Glutamatergic neuron (in vitro differentiated cells): ENCODE measurements around the gene SPOCK1. TPM values are rescaled to one million over a fixed set of nuclear protein-coding genes. Genes with fewer than 3 reads are reported as not detected.

Source experiments
- DNase-seq: peaks from one replicate; pipeline ENCODE4 v3.0.0; 2022
- H3K27ac Mint-ChIP-seq: one replicate; pipeline ENCODE4 v1.8.0; 2020; ENCODE audit warnings: mild to moderate bottlenecking, mixed read lengths, inconsistent platforms; ENCODE audit not compliant: unreplicated experiment
- H3K27me3 Mint-ChIP-seq: one replicate; pipeline ENCODE4 v1.8.0; 2020; ENCODE audit warnings: mild to moderate bottlenecking, moderate library complexity, mixed read lengths, inconsistent platforms; ENCODE audit not compliant: unreplicated experiment
- H3K36me3 Mint-ChIP-seq: one replicate; pipeline ENCODE4 v1.8.0; 2020; ENCODE audit warnings: mild to moderate bottlenecking, mixed read lengths, inconsistent platforms; ENCODE audit not compliant: unreplicated experiment
- H3K4me1 Mint-ChIP-seq: one replicate; pipeline ENCODE4 v1.8.0; 2020; ENCODE audit warnings: mild to moderate bottlenecking, low read depth, mixed read lengths, inconsistent platforms; ENCODE audit not compliant: unreplicated experiment
- H3K4me3 Mint-ChIP-seq: one replicate; pipeline ENCODE4 v1.8.0; 2020; ENCODE audit warnings: mild to moderate bottlenecking, mixed read lengths, inconsistent platforms; ENCODE audit not compliant: unreplicated experiment
- H3K9me3 Mint-ChIP-seq: one replicate; pipeline ENCODE4 v1.8.0; 2020; ENCODE audit warnings: mild to moderate bottlenecking, moderate library complexity, mixed read lengths, inconsistent platforms; ENCODE audit not compliant: unreplicated experiment
- total RNA-seq: library from RNA; stranded (reverse); fragmentation: NEBNext Ultra II Directional; extraction: Animal tissue kit (Norgen Biotek cat#: 25700); gene quantifications from one replicate; pipeline ENCODE4 v1.2.1, GENCODE V29; 2021; ENCODE audit not compliant: unreplicated experiment
- TF ChIP-seq, protein P1 (sequence below): fragments of 200-600 bp; sonication (generic); IDR thresholded peaks from one replicate; pipeline ENCODE4 v1.5.0; 2021; ENCODE audit not compliant: partially characterized antibody, unreplicated experiment

Gene SPOCK1
- total RNA-seq, 1 donor from 2014 or later: 25.4 TPM

DNA sequence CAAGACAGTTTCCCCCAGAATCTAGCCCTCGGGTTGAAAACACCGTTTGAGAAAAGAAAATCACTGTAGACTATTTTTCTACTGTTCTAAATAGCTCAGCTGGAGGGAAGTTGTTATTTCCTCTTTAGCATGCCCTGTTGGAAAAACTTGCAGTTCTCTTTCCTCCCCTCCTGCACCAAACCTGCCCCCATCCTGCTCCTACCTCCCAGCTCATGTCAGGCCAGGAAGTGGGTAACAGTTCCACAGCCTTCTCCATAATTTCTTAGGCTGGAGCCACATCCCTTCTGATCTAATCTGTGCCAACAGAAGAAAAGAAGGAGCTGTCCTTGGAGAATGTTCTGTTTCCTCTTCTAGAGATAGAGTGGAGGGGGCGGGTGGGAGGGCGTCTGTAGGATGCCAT is 437.7 kb downstream of the SPOCK1 start:
- TF ChIP-seq, protein P1, sequence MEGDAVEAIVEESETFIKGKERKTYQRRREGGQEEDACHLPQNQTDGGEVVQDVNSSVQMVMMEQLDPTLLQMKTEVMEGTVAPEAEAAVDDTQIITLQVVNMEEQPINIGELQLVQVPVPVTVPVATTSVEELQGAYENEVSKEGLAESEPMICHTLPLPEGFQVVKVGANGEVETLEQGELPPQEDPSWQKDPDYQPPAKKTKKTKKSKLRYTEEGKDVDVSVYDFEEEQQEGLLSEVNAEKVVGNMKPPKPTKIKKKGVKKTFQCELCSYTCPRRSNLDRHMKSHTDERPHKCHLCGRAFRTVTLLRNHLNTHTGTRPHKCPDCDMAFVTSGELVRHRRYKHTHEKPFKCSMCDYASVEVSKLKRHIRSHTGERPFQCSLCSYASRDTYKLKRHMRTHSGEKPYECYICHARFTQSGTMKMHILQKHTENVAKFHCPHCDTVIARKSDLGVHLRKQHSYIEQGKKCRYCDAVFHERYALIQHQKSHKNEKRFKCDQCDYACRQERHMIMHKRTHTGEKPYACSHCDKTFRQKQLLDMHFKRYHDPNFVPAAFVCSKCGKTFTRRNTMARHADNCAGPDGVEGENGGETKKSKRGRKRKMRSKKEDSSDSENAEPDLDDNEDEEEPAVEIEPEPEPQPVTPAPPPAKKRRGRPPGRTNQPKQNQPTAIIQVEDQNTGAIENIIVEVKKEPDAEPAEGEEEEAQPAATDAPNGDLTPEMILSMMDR: no peak
- Mint-ChIP-seq H3K4me3 (no peak overlapping the region), H3K27me3 (no peaks in the 10 kb centered on the region), H3K9me3 (peaks cover 2% of the 10 kb centered on the region), H3K36me3 (no peaks in the 10 kb centered on the region), H3K27ac (no peak overlapping the region), H3K4me1 (no peaks in the 10 kb centered on the region)
- no peak for DNase-seq

DNA sequence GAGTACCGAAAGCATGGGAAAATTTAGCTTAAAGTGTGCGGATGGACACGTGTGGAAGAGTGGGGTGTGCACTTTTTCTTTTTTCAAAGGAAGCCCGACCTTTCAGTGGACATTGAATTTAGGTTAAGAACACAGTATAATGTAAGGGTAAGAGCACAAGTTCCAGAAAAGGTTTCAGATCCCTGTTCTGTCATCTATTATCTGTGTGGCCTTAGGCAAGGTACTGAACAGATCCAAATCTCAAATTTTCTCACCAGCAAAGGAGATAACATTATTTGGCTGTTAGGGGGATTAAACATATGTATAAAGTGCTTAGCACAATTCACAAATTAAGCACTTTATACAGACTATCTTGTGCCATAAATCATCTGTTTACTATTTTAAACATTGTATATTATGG is 441.0 kb downstream of the SPOCK1 start:
- DNase-seq: no peak
- peaks cover under 1% of the 10 kb centered on the region for H3K27me3 Mint-ChIP-seq
- H3K4me1 Mint-ChIP-seq: no peaks in the 10 kb centered on the region
- H3K4me3 Mint-ChIP-seq: no peak overlapping the region
- peaks cover 2% of the 10 kb centered on the region for H3K9me3 Mint-ChIP-seq
- TF ChIP-seq, protein P1: no peak
- no peaks in the 10 kb centered on the region for H3K36me3 Mint-ChIP-seq
- no peak overlapping the region for H3K27ac Mint-ChIP-seq

DNA sequence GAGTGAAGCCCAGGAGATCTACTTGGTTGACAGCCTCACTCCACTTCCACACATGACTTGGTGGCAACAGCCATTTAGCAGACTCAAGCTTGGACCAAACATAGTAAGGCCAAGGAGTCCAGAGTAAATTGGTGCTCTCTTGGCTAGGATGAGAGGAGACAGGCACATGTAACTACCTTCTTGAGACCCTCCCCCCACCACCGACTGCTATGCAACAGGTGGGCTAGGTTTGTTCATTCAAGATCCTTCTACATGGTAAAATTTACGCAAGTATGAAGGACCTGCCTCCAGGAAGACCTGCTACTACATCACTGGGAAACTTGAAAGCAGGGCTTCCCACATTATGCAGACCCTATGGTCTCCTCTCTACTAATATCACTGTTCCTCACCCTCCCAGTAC is 442.4 kb downstream of the SPOCK1 start:
- peaks cover 2% of the 10 kb centered on the region for H3K27me3 Mint-ChIP-seq
- no peaks in the 10 kb centered on the region for H3K4me1 Mint-ChIP-seq
- H3K9me3 Mint-ChIP-seq: no peaks in the 10 kb centered on the region
- TF ChIP-seq, protein P1: no peak
- no peaks in the 10 kb centered on the region for H3K36me3 Mint-ChIP-seq
- H3K4me3 Mint-ChIP-seq: no peak overlapping the region
- no peak for DNase-seq
- no peak overlapping the region for H3K27ac Mint-ChIP-seq

DNA sequence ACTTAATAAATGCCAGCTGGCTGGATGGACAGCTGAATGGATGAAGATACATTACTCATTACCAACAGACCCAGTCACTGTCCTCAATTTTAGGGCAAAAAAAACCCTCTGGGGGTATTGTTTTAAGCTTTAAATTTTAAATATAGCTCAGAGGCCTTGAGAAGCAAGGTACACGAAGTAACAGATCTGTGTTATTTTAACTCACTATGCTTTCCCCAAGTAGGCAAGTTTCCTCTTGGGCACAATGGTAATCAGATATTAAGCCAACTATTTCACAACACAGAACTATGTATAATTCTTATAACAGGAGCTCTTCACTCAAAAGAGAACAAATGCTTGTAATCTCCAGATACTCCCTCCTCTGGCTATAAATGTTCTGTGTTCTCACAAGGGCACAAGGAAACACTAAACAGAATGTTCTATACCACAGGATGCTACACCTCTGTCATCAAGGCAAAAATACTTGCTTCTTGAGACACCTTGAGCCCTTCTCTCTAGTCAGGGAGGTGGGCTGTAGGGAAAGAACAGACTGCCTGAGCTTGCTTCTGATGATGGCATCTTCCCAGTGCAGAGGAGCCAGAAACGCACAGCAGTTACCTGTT is 443.8 kb downstream of the SPOCK1 start:
- no peaks in the 10 kb centered on the region for H3K4me1 Mint-ChIP-seq
- H3K27me3 Mint-ChIP-seq: peaks cover 2% of the 10 kb centered on the region
- TF ChIP-seq, protein P1: no peak
- H3K27ac Mint-ChIP-seq: no peak overlapping the region
- no peaks in the 10 kb centered on the region for H3K9me3 Mint-ChIP-seq
- DNase-seq: no peak
- no peak overlapping the region for H3K4me3 Mint-ChIP-seq
- H3K36me3 Mint-ChIP-seq: no peaks in the 10 kb centered on the region

DNA sequence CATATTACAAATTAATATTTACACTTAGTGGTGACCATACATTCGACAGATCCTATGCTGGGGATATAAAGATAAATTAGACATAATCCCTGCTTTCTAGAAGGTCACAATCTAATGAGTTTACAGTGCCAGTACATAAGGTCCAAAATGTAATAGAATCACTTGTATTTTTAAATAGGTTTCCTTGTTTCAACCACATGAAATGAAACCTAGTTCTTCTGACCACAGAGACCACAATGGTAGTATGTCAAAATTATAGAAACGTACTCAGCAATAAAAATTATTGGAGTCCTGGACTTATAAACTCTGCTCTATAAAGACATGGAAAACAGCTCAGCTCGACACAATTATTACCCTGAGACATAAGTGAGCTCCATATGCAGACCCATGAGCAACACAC is 444.3 kb downstream of the SPOCK1 start:
- TF ChIP-seq, protein P1: no peak
- Mint-ChIP-seq H3K27me3 (peaks cover 2% of the 10 kb centered on the region), H3K4me3 (no peak overlapping the region), H3K4me1 (no peaks in the 10 kb centered on the region), H3K9me3 (no peaks in the 10 kb centered on the region), H3K27ac (no peak overlapping the region), H3K36me3 (no peaks in the 10 kb centered on the region)
- DNase-seq: no peak
